H1 (cell line): ENCODE data around the gene KLHL29.

ENCODE experiments used
- ATF3 ChIP-seq: IDR thresholded peaks from 2 replicates; pipeline ENCODE4 v1.6.1; 2011; ENCODE audit warnings: low read depth, mild to moderate bottlenecking, low read length; ENCODE audit not compliant: insufficient read depth
- BACH1 ChIP-seq: IDR thresholded peaks from 2 replicates; pipeline ENCODE4 v1.6.1; 2012; ENCODE audit warnings: low read length, improper control_type of control experiment
- CHD2 ChIP-seq: IDR thresholded peaks from 2 replicates; pipeline ENCODE4 v1.6.1; 2012; ENCODE audit warnings: low read length, improper control_type of control experiment
- CTCF ChIP-seq, 3 experiments: IDR thresholded peaks; 1 replicate in 2 of 3; 2 replicates in 1 of 3; pipeline versions ENCODE4 v1.5.1 to v1.6.1; 2011; ENCODE audit warnings: low read length in 3 of 3, mild to moderate bottlenecking in 3 of 3, inconsistent platforms in 2 of 3, low read depth in 1 of 3, moderate library complexity in 1 of 3; ENCODE audit not compliant: insufficient read depth in 1 of 3; ENCODE audit errors: control extremely low read depth in 1 of 3
- EGR1 ChIP-seq: IDR thresholded peaks from 2 replicates; pipeline ENCODE4 v1.6.1; 2011; ENCODE audit warnings: low read depth, low read length, borderline replicate concordance
- EZH2 ChIP-seq: fragments of 200-600 bp; sonication (generic); IDR thresholded peaks from 2 replicates; pipeline ENCODE4 v1.7.1; 2012; ENCODE audit warnings: low read depth, mild to moderate bottlenecking, moderate library complexity, low read length, inconsistent platforms; ENCODE audit not compliant: severe bottlenecking
- FOSL1 ChIP-seq: IDR thresholded peaks from 2 replicates; pipeline ENCODE4 v1.6.1; 2011; ENCODE audit warnings: mild to moderate bottlenecking, low read depth, low read length, moderate library complexity; ENCODE audit not compliant: insufficient read depth
- HDAC2 ChIP-seq, 2 experiments: fragments of 300-600 bp in 1 of 2; sonication (generic) in 1 of 2; IDR thresholded peaks; 2 replicates each; pipeline ENCODE4 v1.6.1; 2011 to 2012; ENCODE audit warnings: low read depth in 2 of 2, low read length in 2 of 2, mild to moderate bottlenecking in 2 of 2, moderate library complexity in 2 of 2, borderline replicate concordance in 1 of 2, inconsistent platforms in 1 of 2
- NRF1 ChIP-seq: IDR thresholded peaks from 2 replicates; pipeline ENCODE4 v1.6.1; 2011; ENCODE audit warnings: mild to moderate bottlenecking, low read depth, low read length, improper control_type of control experiment
- RAD21 ChIP-seq, 2 experiments: IDR thresholded peaks in 1 of 2; conservative IDR thresholded peaks in 1 of 2; 2 replicates each; pipeline ENCODE4 v1.6.1; 2011; ENCODE audit warnings: low read depth in 2 of 2, low read length in 2 of 2, improper control_type of control experiment in 1 of 2, inconsistent platforms in 1 of 2, mild to moderate bottlenecking in 1 of 2, moderate library complexity in 1 of 2
- RNF2 ChIP-seq: fragments of 200-900, 300-1000 bp; sonication (generic); IDR thresholded peaks from 2 replicates; pipeline ENCODE4 v1.7.1; 2016; ENCODE audit warnings: borderline replicate concordance, low read depth, mild to moderate bottlenecking, antibody characterized with exemption, low read length; ENCODE audit not compliant: poor library complexity, severe bottlenecking; ENCODE audit errors: missing control alignments
- TBP ChIP-seq: IDR thresholded peaks from 2 replicates; pipeline ENCODE4 v1.6.1; 2011; ENCODE audit warnings: low read depth, low read length, improper control_type of control experiment
- USF2 ChIP-seq: IDR thresholded peaks from 2 replicates; pipeline ENCODE4 v1.6.1; 2011; ENCODE audit warnings: low read length, improper control_type of control experiment
- YY1 ChIP-seq: IDR thresholded peaks from 2 replicates; pipeline ENCODE4 v1.6.1; 2011; ENCODE audit warnings: low read depth, mild to moderate bottlenecking, low read length

DNA sequence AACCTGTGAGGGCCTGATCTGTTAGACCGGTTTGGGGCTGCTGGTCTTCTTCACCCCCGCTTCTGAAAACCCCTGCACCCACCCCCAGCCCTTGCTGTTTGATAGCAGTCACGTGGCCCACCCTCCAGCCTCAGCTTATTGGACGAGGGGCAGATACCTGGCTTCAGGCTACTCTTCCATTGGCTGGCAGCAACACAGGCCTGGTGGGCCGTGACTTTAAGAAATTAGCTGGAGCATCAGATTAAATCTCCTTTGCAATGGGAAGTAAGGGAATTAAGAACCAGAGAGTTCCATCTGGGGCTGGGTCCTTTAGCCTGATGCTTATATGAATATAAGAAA is 107.3 kb downstream of the KLHL29 start:
- TF ChIP-seq CTCF (IDR thresholded peaks at IDR 0.05; ENCODE audit: control extremely low read depth in 1 of 3, insufficient read depth in 1 of 3, low read depth in 1 of 3, low read length in 3 of 3) (no peak), NRF1 (no peak), ATF3 (no peak), TBP (no peak), HDAC2 (IDR thresholded peaks at IDR 0.05; ENCODE audit: borderline replicate concordance in 1 of 2, low read depth in 2 of 2, low read length in 2 of 2) (no peak), RNF2 (no peak), BACH1 (no peak), YY1 (no peak), CHD2 (no peak), EGR1 (no peak), EZH2 (no peak), RAD21 (IDR thresholded peaks at IDR 0.05 in 1 of 2, conservative IDR thresholded peaks at IDR 0.05 in 1 of 2; ENCODE audit: low read depth in 2 of 2, low read length in 2 of 2) (no peak), FOSL1 (no peak), USF2 (no peak)
